WTC11 (cell line): ENCODE data around the gene PLCG1. TPM values are rescaled to one million over a fixed set of nuclear protein-coding genes. Genes with fewer than 3 reads are reported as not detected.

Source experiments
- ATAC-seq: fragments of 200-7000 bp; cut with Tn5 transposase; 2 replicates; pipeline ENCODE4 v1.10.0; 2021; ENCODE audit warnings: mild to moderate bottlenecking, moderate library complexity
- CTCF ChIA-PET: fragments of 300-600 bp; sonication (Branson Sonifier 250); formaldehyde crosslinking; loops from one replicate; lab custom pipeline; 2021; ENCODE audit warnings: antibody characterized with exemption; lab: Charles Lee
- POLR2A ChIA-PET: fragments of 350-600 bp; sonication (Branson Sonifier 250); formaldehyde crosslinking; loops from one replicate; lab custom pipeline; 2021; ENCODE audit warnings: antibody characterized with exemption; lab: Charles Lee
- DNase-seq: peaks from one replicate; pipeline ENCODE4 v3.0.0; 2021; ENCODE audit warnings: low spot score
- H3K27ac Mint-ChIP-seq: 2 replicates; pipeline ENCODE4 v1.8.0; 2021; ENCODE audit warnings: mixed read lengths
- H3K27me3 Mint-ChIP-seq: 2 replicates; pipeline ENCODE4 v1.8.0; 2021; ENCODE audit warnings: low read depth, mild to moderate bottlenecking, moderate library complexity, mixed read lengths
- H3K36me3 Mint-ChIP-seq: 2 replicates; pipeline ENCODE4 v1.8.0; 2021; ENCODE audit warnings: mixed read lengths
- H3K4me1 Mint-ChIP-seq: 2 replicates; pipeline ENCODE4 v1.8.0; 2022; ENCODE audit warnings: mixed read lengths
- H3K4me3 Mint-ChIP-seq: 2 replicates; pipeline ENCODE4 v1.8.0; 2021; ENCODE audit warnings: mild to moderate bottlenecking, moderate library complexity, mixed read lengths
- H3K9me3 Mint-ChIP-seq: 2 replicates; pipeline ENCODE4 v1.8.0; 2021; ENCODE audit warnings: mixed read lengths
- ARID4B ChIP-seq: sonication (generic); formaldehyde crosslinking; IDR thresholded peaks from 2 replicates; pipeline ENCODE4 v1.8.0; 2023; ENCODE audit warnings: missing genetic modification reagents, mild to moderate bottlenecking, borderline replicate concordance
- CTCF ChIP-seq: fragments of 200-600 bp; IDR thresholded peaks from 2 replicates; pipeline ENCODE4 v1.8.0; 2022; ENCODE audit warnings: antibody characterized with exemption
- FOXP4 ChIP-seq: sonication (generic); formaldehyde crosslinking; IDR thresholded peaks from 2 replicates; pipeline ENCODE4 v1.8.0; 2022; ENCODE audit warnings: mild to moderate bottlenecking, missing genetic modification reagents
- GABPB1 ChIP-seq: sonication (generic); formaldehyde crosslinking; IDR thresholded peaks from 2 replicates; pipeline ENCODE4 v1.8.1; 2023; ENCODE audit warnings: mild to moderate bottlenecking, missing genetic modification reagents
- GTF2I ChIP-seq: fragments of 250-450 bp; sonication (Bioruptor Pico); conservative IDR thresholded peaks from 2 replicates; pipeline ENCODE4 v1.4.0; 2021; ENCODE audit warnings: mild to moderate bottlenecking
- HMGXB4 ChIP-seq: sonication (generic); formaldehyde crosslinking; IDR thresholded peaks from 2 replicates; pipeline ENCODE4 v1.8.1; 2023; ENCODE audit warnings: mild to moderate bottlenecking, moderate library complexity, missing genetic modification reagents
- IRF1 ChIP-seq: sonication (generic); formaldehyde crosslinking; IDR thresholded peaks from 2 replicates; pipeline ENCODE4 v1.8.0; 2023; ENCODE audit warnings: missing genetic modification reagents
- MLX ChIP-seq: sonication (generic); formaldehyde crosslinking; IDR thresholded peaks from 2 replicates; pipeline ENCODE4 v1.8.1; 2023; ENCODE audit warnings: mild to moderate bottlenecking, missing genetic modification reagents, moderate library complexity
- NR3C1 ChIP-seq: sonication (generic); formaldehyde crosslinking; conservative IDR thresholded peaks from 2 replicates; pipeline ENCODE4 v1.8.1; 2023; ENCODE audit warnings: low read depth, mild to moderate bottlenecking, missing genetic modification reagents
- OVOL2 ChIP-seq: fragments of 250-450 bp; sonication (Bioruptor Pico); IDR thresholded peaks from 2 replicates; pipeline ENCODE4 v1.9.0; 2021; ENCODE audit warnings: mild to moderate bottlenecking, borderline replicate concordance
- PRRX2 ChIP-seq: fragments of 250-450 bp; sonication (Bioruptor Pico); IDR thresholded peaks from 2 replicates; pipeline ENCODE4 v1.8.0; 2021; ENCODE audit warnings: mild to moderate bottlenecking
- TCF7 ChIP-seq: sonication (generic); formaldehyde crosslinking; IDR thresholded peaks from 2 replicates; pipeline ENCODE4 v1.8.0; 2022; ENCODE audit warnings: mild to moderate bottlenecking, low read depth, missing genetic modification reagents, moderate library complexity
- USF2 ChIP-seq: sonication (generic); formaldehyde crosslinking; IDR thresholded peaks from 2 replicates; pipeline ENCODE4 v1.8.1; 2023; ENCODE audit warnings: mild to moderate bottlenecking, missing genetic modification reagents, moderate library complexity
- ZNF219 ChIP-seq: sonication (generic); formaldehyde crosslinking; IDR thresholded peaks from 2 replicates; pipeline ENCODE4 v1.8.0; 2023; ENCODE audit warnings: missing genetic modification reagents, mild to moderate bottlenecking, borderline replicate concordance
- ZNF416 ChIP-seq: fragments of 250-450 bp; sonication (Bioruptor Pico); IDR thresholded peaks from 2 replicates; pipeline ENCODE4 v1.9.0; 2021; ENCODE audit warnings: mild to moderate bottlenecking, inconsistent platforms
- total RNA-seq: library from RNA; stranded (reverse); gene quantifications from 3 replicates; pipeline ENCODE4 v1.2.3, GENCODE V29; 2021

PLCG1 gene
- total RNA-seq, 1 experiment from 2014 or later = 201 TPM

- CTCF ChIA-PET = interaction anchor here (1.0 to 5.3 kb wide), 2 partner anchors 10 to 28 kb away, joined by 3 to 50 read pairs; no protein-coding TSS in a partner anchor
- Mint-ChIP-seq H3K9me3 (no peaks in the 10 kb centered on the region), H3K27ac (no peak overlapping the region), H3K27me3 (no peaks in the 10 kb centered on the region), H3K36me3 (peaks cover 10% of the 10 kb centered on the region; the same call in 1 of the 2 replicates), H3K4me3 (no peak overlapping the region), H3K4me1 (peaks cover 62% of the 10 kb centered on the region)
- POLR2A ChIA-PET = no interaction called here
- ATAC-seq (no peak), DNase-seq (no peak)
- TF ChIP-seq USF2 (CRISPR knock-in tag) (no peak), TCF7 (no peak), ARID4B (CRISPR knock-in tag) (no peak), IRF1 (CRISPR knock-in tag) (no peak), NR3C1 (CRISPR knock-in tag) (no peak), GTF2I (no peak), OVOL2 (CRISPR knock-in tag) (no peak), ZNF219 (CRISPR knock-in tag) (no peak), GABPB1 (CRISPR knock-in tag) (no peak), ZNF416 (CRISPR knock-in tag) (no peak), HMGXB4 (CRISPR knock-in tag) (no peak), MLX (CRISPR knock-in tag) (no peak), PRRX2 (CRISPR knock-in tag) (no peak), CTCF (no peak), FOXP4 (CRISPR knock-in tag) (no peak)
Measured at GRCh38 chr20:41145317-41145716, 8.0 kb downstream of the PLCG1 start.
